IMR-90 (cell line): Measurements from ENCODE around the gene UCK2. TPM values are rescaled to one million over a fixed set of nuclear protein-coding genes. Genes with fewer than 3 reads are reported as not detected.

Experiments used
- ATAC-seq: fragments of 200-7000 bp; cut with Tn5 transposase; 2 replicates; pipeline ENCODE4 v1.9.1; 2020; ENCODE audit warnings: low read depth, mild to moderate bottlenecking, moderate library complexity
- BruUV-seq: library from RNA; stranded (reverse); fragments of 400-500 nt; replicated peaks from 2 replicates; lab custom pipeline; 2021; lab: Mats Ljungman, UMichigan
- CTCF ChIA-PET: fragments of 300-600 bp; formaldehyde crosslinking; extraction: SDS; loops from one replicate; lab custom pipeline; 2021; ENCODE audit warnings: antibody characterized with exemption; lab: Yijun Ruan, JAX
- POLR2A ChIA-PET: fragments of 300-600 bp; sonication (Branson Sonifier 250); formaldehyde crosslinking; loops from one replicate; lab custom pipeline; 2022; ENCODE audit warnings: antibody characterized with exemption; ENCODE audit not compliant: unreplicated experiment; lab: Charles Lee
- DNase-seq: peaks from one replicate; pipeline ENCODE4 v3.0.0; 2013
- H2AFZ ChIP-seq: replicated peaks from 2 replicates; pipeline ENCODE3; 2013; ENCODE audit warnings: low read length, mild to moderate bottlenecking; ENCODE audit not compliant: poor library complexity
- H2AK5ac ChIP-seq: 2 replicates; pipeline ENCODE4 v1.6.1; 2013; ENCODE audit warnings: low read depth, low read length, inconsistent platforms
- H2AK9ac ChIP-seq: replicated peaks from 2 replicates; pipeline ENCODE3; 2013; ENCODE audit warnings: mild to moderate bottlenecking, low read depth, low read length, moderate library complexity; ENCODE audit not compliant: poor library complexity
- H2BK120ac ChIP-seq: 2 replicates; pipeline ENCODE4 v1.6.1; 2013; ENCODE audit warnings: low read depth, low read length, inconsistent platforms
- H2BK15ac ChIP-seq: 3 replicates; pipeline ENCODE4 v1.6.1; 2013; ENCODE audit warnings: low read depth, low read length, inconsistent platforms
- H2BK20ac ChIP-seq: 2 replicates; pipeline ENCODE4 v1.6.1; 2013; ENCODE audit warnings: low read depth, mild to moderate bottlenecking, inconsistent platforms, low read length, moderate library complexity
- H2BK5ac ChIP-seq: 2 replicates; pipeline ENCODE4 v1.6.1; 2013; ENCODE audit warnings: mild to moderate bottlenecking, low read depth, low read length, inconsistent platforms; ENCODE audit not compliant: poor library complexity, severe bottlenecking
- H3K14ac ChIP-seq: replicated peaks from 2 replicates; pipeline ENCODE4 v1.6.1; 2013; ENCODE audit warnings: low read depth, low read length, inconsistent platforms
- H3K18ac ChIP-seq: 2 replicates; pipeline ENCODE4 v1.6.1; 2013; ENCODE audit warnings: low read depth, low read length, control low read depth
- H3K23ac ChIP-seq: 2 replicates; pipeline ENCODE4 v1.6.1; 2013; ENCODE audit warnings: low read depth, low read length, inconsistent platforms
- H3K27ac ChIP-seq: 2 replicates; pipeline ENCODE4 v1.5.1; 2013; ENCODE audit warnings: mild to moderate bottlenecking, control low read depth, low read length; ENCODE audit not compliant: insufficient read depth
- H3K27me3 ChIP-seq: 2 replicates; pipeline ENCODE4 v1.6.1; 2013; ENCODE audit warnings: low read length; ENCODE audit not compliant: control insufficient read depth, insufficient read depth
- H3K36me3 ChIP-seq: 2 replicates; pipeline ENCODE4 v1.6.1; 2013; ENCODE audit warnings: low read length, mixed read lengths; ENCODE audit not compliant: control insufficient read depth, insufficient read depth
- H3K4ac ChIP-seq: 2 replicates; pipeline ENCODE4 v1.6.1; 2013; ENCODE audit warnings: low read depth, low read length, inconsistent platforms
- H3K4me1 ChIP-seq: 2 replicates; pipeline ENCODE4 v1.6.1; 2013; ENCODE audit warnings: low read length, mixed read lengths; ENCODE audit not compliant: control insufficient read depth, insufficient read depth
- H3K4me2 ChIP-seq: 2 replicates; pipeline ENCODE4 v1.6.1; 2013; ENCODE audit warnings: low read depth, mild to moderate bottlenecking, control low read depth, low read length, moderate library complexity
- H3K4me3 ChIP-seq: 2 replicates; pipeline ENCODE4 v1.5.1; 2013; ENCODE audit warnings: low read depth, mild to moderate bottlenecking, control low read depth, low read length, moderate library complexity; ENCODE audit not compliant: insufficient read depth
- H3K56ac ChIP-seq: 2 replicates; pipeline ENCODE4 v1.6.1; 2013; ENCODE audit warnings: low read length, inconsistent platforms; ENCODE audit not compliant: insufficient read depth; ENCODE audit errors: extremely low read depth
- H3K79me1 ChIP-seq, 2 experiments: 2 replicates each; pipeline ENCODE4 v1.6.1; 2013; ENCODE audit warnings: low read length in 2 of 2, inconsistent platforms in 1 of 2, low read depth in 1 of 2
- H3K9ac ChIP-seq: 2 replicates; pipeline ENCODE4 v1.6.1; 2013; ENCODE audit warnings: low read depth, low read length, control low read depth
- H3K9me1 ChIP-seq: 2 replicates; pipeline ENCODE4 v1.6.1; 2013; ENCODE audit warnings: low read length, inconsistent platforms; ENCODE audit not compliant: insufficient read depth
- H3K9me3 ChIP-seq: 2 replicates; pipeline ENCODE4 v1.6.1; 2013; ENCODE audit warnings: low read length; ENCODE audit not compliant: control insufficient read depth, insufficient read depth
- H4K20me1 ChIP-seq: 2 replicates; pipeline ENCODE4 v1.6.1; 2013; ENCODE audit warnings: low read length, inconsistent platforms; ENCODE audit not compliant: insufficient read depth
- H4K5ac ChIP-seq: 2 replicates; pipeline ENCODE4 v1.6.1; 2013; ENCODE audit warnings: mild to moderate bottlenecking, low read depth, low read length, control low read depth
- H4K8ac ChIP-seq, 2 experiments: 2 replicates each; pipeline ENCODE4 v1.6.1; 2013; ENCODE audit warnings: low read depth in 2 of 2, low read length in 2 of 2, control low read depth in 1 of 2, inconsistent platforms in 1 of 2
- H4K91ac ChIP-seq: 2 replicates; pipeline ENCODE4 v1.6.1; 2013; ENCODE audit warnings: low read depth, low read length, inconsistent platforms; ENCODE audit not compliant: insufficient read depth
- CEBPB ChIP-seq: IDR thresholded peaks from 2 replicates; pipeline ENCODE4 v1.6.1; 2012; ENCODE audit warnings: low read depth, low read length, improper control_type of control experiment
- SMC3 ChIP-seq: fragments of 150-350 bp; IDR thresholded peaks from 2 replicates; pipeline ENCODE4 v1.6.1; 2016; ENCODE audit warnings: low read depth, mild to moderate bottlenecking, antibody characterized with exemption, low read length, moderate library complexity
- WGBS, 2 experiments: methylation state at CpG; one replicate each; pipeline versions ENCODE4 v1.1.5 to v1.1.7; 2013; ENCODE audit warnings: missing lambda C conversion rate in 2 of 2; ENCODE audit not compliant: insufficient read length in 1 of 2; ENCODE audit errors: extremely low coverage in 2 of 2; 5-methylcytosine and 5-hydroxymethylcytosine counted together
- dilution Hi-C: fragments of 300-500 bp; cut with HindIII; formaldehyde crosslinking; loops from one replicate; pipeline ENCODE4 v1.14.3; 2018; ENCODE audit warnings: low sequenced_read_pairs; ENCODE audit not compliant: unreplicated experiment
- in situ Hi-C: fragments of 300-500 bp; cut with MboI; formaldehyde crosslinking; loops from 3 replicates; pipeline ENCODE4 v1.14.3; 2019; ENCODE audit warnings: low sequenced_read_pairs, inconsistent platforms, mixed read lengths
- intact Hi-C: fragments of 100-400 bp; cut with micrococcal nuclease; formaldehyde crosslinking; loops from 2 replicates; pipeline ENCODE4 v1.10.0; 2022
- polyA plus RNA-seq, 3 experiments: library from polyadenylated mRNA; depleted of rRNA; stranded (reverse); fragments of >200 nt; gene quantifications; 2 replicates each; pipeline ENCODE4 v1.2.3, GENCODE V29; 2012; ENCODE audit warnings: low replicate concordance in 1 of 3
- total RNA-seq: library from RNA; depleted of rRNA; stranded (reverse); fragments of >200 nt; gene quantifications from 2 replicates; pipeline ENCODE4 v1.2.3, GENCODE V29; 2012

UCK2 gene
- total and polyA plus RNA-seq, 2 of the 4 experiments (the other 2 are of a cell fraction), result 83.0 to 87.8 TPM

GRCh38 chr1:165947797-165948455 is 120.5 kb downstream of the UCK2 start:
- Histone ChIP-seq H3K4me1 (no peaks in the 10 kb centered on the region), H3K36me3 (no peaks in the 10 kb centered on the region), H2BK5ac (no peak overlapping the region), H3K27me3 (no peaks in the 10 kb centered on the region), H4K8ac (no peak overlapping the region), H4K5ac (no peak overlapping the region), H2BK120ac (no peak overlapping the region), H3K27ac (no peak overlapping the region), H3K23ac (no peak overlapping the region), H3K14ac (no peak overlapping the region), H2AK9ac (no peak overlapping the region), H3K4me3 (no peak overlapping the region), H3K18ac (no peak overlapping the region), H3K4me2 (no peak overlapping the region), H3K56ac (no peak overlapping the region), H3K4ac (no peak overlapping the region), H3K9ac (no peak overlapping the region), H3K9me3 (no peaks in the 10 kb centered on the region), H2AK5ac (no peak overlapping the region), H2AFZ (no peak overlapping the region), H4K20me1 (no peaks in the 10 kb centered on the region), H4K91ac (no peak overlapping the region), H3K79me1 (no peaks in the 10 kb centered on the region), H2BK15ac (no peak overlapping the region), H3K9me1 (no peaks in the 10 kb centered on the region), H2BK20ac (no peak overlapping the region)
- ChIA-PET CTCF (no interaction called here), POLR2A (no interaction called here)
- ATAC-seq, result no peak
- TF ChIP-seq CEBPB, result peak; percentile 53
- no peak for TF ChIP-seq SMC3
- DNase-seq, result no peak
- in situ Hi-C loops (loop anchor here (25.0 kb wide), 1 partner anchor 561 kb away; no protein-coding TSS in a partner anchor), dilution Hi-C loops (no loop called here), intact Hi-C loops (no loop called here)
- WGBS, 2 experiments, result no CpG with 5 or more reads among the region's 6 CpGs
- BruUV-seq, result no TSS peak
